Nucleus accumbens (tissue), 56 donors: ENCODE results near the gene MYRIP.

ENCODE experiments used
- DNase-seq, 56 donors: peaks; one replicate each; lab custom pipeline; 2025; lab: John Stamatoyannopoulos, UW

Gene MYRIP

DNA sequence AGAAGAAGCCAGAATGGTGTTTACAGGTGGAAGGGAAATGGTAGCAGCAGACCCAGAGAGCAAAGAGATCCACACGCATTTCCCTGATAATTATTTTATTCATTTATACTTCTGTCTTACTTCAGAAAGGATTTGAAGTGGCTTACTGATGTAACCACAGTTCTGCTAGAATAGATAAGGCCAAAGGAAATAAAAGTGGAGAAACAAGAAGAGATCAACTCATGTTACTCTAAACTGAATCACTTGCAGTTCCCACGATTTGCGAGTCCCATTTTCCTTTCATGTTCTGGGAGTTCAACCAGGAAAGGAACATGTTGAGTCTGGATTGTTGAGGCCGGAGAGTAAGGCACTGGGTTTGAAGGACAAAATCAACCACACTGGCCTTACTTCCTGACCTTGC, 151.8 kb downstream of the MYRIP start:
- DNase-seq = no peak

DNA sequence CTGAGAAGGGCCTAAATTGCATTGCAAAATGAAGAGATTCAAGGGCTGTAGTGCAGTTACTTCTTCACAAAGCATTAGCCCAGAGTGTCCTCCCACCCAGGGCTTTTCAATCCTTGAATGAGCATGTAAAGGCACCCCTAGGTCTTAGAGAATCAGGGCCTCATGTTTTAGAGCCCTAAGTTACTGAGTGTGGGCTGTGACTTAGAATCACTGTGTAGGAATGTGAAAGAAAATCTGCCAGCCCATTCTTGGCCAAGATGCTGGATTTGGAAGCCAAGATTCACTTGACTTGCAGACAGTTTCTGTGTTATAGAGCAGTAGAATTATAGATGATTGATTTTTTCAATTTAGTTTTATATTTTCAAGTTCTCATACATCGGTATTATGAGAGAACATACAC, 153.2 kb downstream of the MYRIP start:
- DNase-seq = peak in 1 of 56 donors; percentile 1

DNA sequence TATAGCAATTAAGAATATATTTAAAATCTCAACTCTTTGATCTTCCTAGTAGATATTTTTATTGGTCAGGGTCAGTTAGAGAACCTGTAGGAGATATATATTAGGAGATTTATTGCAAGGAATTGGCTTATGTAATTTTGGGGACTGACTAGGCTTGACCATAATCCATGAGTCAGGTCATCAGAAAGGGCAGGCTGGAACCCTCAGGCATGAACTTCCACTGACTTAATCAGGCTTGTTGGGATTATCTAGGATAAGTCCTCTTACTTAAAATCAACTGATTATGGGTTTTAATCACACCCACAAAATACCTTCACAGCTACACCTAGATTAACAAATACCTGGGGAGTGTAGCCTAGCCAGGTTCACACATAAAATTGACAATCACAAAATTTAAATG, 156.1 kb downstream of the MYRIP start:
- DNase-seq = no peak

DNA sequence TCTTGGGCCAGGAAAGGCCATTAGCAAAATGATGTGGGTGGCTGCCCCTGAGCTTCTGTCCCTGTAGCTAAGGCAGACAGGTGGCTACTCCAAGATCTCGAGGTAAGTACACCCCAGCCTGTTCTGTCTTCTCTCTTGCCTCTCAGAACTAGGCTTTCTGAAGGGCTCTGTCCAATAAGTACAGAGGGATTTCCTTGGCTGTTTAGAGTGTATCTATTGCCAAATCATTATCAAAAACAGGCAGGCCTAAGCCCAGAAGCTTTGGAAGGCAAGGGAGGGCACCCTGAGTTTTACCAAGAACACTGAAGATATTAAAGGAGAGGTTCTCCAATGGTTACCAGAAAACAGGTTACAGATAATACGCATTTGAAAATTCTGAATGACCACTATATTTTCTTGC, 156.6 kb downstream of the MYRIP start:
- DNase-seq = no peak

DNA sequence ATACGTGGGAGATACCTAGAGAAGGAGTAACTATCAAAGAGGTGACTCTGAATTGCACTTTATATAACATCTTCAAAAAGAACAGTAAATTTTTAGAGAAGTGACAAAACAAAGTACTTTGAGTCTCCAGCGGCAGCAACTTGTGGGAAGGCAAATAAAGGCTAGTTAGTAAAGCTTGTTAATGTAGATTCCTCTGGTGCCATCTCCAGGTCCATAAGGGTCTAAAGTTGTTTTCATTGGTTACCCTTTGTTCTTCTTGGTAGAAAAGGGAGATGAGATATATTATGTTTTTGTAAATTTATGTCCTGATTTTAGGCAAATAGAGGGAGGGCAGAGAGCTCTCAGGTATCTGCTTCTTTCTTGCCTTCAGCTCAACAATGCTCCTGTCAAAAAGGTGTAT, 161.6 kb downstream of the MYRIP start:
- DNase-seq = no peak

DNA sequence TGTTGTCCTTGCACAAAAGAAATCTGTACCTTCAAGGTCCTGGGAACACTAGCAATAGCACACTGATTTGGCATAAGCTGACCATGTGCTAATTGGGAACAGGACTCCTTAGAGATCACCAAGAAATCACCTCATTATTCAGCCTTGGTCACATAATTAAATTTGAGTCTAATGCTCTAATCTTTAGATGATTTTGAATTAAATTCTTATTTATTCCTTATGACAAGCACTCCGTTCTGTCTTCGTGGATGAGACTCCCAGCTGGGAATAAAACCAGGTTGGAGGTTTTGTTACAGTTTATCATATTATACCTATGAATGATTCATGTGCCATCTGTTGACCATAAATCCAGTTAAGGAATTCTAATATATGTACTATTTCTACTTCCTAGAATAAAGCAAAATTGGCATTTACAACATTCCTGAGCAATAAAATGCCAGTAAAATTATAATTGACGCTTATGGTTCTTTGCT, 162.2 kb downstream of the MYRIP start:
- DNase-seq = no peak

DNA sequence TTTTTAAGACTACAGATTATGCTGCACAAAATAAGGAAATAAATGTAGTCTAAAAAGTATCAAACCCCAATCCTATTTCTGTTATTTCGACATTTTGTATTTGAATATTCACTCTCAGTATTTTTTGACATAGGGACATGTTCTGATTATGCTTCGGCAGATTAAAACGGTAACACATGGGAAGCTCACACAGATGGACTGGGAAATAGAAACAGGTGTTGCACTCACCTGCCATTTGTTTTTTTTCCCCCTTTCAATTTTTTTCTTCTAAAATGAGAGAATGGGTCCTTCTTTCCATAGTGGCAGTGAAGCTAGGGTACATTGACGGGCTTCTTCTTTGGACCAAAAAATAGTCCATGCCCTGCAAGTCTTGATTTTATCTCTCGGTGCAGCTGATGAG, 163.1 kb downstream of the MYRIP start:
- DNase-seq = no peak

DNA sequence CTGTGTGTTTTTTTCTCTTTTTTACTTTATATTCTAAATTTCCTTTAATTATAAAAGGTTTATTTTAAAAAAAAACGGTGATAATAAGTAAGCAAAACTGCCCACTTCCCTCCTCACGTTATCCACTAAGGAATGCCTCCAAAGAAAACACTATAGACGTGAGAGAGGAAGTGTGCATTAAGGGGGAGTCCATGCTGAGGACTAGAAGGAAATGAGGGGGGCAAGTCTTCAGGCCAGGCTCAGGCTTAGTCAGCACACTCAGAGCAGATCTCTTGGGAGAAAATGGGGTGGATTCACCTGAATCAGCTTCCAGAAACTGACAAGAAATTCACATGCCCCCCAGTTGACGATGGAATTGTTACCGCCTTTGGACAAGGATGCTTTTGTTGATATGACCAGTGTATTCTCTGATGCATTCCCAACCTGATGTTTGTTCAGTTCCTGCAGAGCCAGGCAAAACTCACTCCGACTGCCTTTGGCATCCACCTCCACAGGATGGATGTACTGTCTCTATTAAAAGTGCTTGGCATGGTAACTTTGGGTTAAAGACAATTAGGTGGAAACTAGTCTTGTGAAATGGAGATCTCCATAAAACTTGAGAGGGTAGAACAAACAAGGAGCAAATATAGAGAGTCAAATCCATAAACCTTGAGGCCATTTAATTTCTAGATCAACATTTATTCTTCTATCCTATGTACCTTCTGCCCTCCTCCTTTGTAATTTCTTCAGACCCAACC, 167.8 kb downstream of the MYRIP start:
- DNase-seq = no peak

DNA sequence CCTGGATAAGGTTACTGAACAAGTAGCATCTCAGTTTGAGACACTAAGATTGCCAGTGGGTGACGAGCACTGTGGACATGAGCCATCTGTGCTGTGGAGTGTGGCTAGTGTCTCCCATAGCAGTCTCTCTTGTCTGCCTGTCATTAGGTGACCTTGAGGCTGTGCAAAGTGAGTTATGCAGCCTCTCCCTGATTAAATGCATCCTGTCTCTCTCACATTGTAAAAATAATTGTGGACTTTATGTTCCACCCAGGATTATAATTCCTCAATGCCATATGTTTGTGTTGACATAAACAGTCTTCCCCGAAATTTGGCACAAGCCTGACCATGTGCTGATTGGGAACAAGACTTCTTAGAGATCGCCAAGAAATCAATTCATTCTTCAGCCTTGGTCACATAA, 168.9 kb downstream of the MYRIP start:
- no peak for DNase-seq

DNA sequence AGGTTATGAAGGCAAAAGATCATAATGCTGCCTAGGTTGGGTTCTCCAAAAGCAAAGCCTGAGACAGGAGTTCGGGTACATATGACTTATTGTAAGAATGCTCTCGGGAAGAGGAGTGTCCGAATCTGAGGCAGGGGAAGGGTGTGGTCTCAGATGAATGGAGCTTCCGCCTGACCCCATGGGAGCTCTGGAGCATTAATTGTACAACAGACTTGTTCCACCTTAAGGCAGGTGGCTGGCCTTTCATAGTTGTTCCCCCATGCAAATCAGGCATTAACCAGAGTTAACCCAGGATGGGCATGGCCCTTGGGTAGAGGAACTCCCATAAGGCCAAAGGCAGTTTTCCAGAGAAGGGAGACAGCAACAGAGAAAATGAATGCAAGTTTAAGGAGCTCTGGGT, 170.6 kb downstream of the MYRIP start:
- DNase-seq = no peak

DNA sequence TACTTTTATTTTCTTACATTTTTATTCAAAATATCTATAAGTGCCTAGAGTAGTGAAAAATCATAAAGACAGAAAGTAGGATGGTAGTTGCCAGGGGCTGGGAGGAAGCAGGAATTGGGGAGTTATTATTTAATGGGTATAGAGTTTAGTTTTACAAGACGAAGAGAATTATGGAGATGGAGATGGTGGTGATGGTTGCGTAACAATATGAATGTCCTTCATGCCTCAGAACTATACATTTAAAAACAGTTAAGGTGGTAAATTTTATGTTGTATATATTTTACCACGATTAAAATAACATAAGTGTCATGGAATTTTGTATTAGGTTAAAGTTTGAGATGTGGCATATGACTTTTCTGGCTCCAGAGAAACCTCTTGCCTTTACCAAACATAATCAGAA, 171.4 kb downstream of the MYRIP start:
- no peak for DNase-seq

DNA sequence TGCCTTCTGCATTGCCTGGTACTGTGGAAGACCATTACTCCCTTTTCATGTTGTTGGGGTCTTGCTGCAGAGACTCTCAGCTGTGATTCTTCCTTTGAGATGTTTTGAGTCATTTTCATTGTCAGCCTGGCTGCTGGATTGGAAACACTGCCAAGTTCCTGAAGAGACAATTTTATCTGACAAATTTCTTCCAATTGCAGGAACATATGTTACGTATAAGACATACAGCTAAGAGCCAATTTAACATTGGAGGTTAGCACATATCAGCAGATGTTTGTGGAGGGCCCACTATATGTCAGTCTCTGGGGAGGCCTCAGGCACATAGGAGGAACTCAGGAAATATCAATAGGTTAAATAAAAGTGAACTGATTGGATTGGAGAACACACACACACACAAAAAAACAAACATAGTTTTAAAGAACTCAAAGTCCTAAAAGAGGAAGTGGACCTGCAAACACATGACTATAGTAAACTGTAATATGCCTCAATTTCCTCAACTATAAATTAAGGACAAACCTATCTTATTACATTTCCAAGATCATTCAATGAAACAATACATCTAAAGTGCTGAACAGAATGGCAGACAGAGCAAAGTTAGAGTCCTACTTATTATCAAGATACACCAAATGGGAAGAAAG, 172.3 kb downstream of the MYRIP start:
- DNase-seq = no peak

DNA sequence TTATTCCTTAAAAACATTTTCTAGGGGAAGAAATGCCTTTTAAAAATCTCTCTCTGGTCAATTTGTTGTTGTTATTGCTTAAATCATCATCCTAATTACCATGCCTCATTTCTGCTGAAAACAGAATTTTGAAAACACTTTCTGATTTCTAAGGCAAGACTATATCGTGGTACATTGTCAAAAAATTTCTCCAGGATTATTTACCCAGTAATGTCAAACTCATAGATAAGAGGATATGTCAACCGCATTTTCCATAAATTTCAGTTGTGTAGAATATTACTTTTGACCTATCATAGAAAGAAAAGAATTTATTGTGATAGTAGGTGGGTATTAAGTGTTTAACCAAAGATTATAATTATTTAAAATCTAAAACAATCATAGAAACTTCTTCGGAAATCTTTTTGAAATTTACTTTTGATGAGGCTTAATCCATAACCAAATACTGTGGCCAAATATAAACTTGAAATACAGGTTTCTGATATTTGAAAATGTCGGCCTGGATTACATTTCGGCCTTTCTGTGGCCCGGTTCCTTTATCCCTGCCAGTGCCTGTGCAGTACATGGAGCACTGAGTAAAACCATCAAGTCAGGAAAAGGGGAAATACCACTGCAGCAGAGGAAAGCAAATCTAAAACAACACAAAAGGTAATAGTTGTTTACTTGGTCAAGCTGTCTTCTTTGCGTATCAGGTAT, 173.4 kb downstream of the MYRIP start:
- no peak for DNase-seq

DNA sequence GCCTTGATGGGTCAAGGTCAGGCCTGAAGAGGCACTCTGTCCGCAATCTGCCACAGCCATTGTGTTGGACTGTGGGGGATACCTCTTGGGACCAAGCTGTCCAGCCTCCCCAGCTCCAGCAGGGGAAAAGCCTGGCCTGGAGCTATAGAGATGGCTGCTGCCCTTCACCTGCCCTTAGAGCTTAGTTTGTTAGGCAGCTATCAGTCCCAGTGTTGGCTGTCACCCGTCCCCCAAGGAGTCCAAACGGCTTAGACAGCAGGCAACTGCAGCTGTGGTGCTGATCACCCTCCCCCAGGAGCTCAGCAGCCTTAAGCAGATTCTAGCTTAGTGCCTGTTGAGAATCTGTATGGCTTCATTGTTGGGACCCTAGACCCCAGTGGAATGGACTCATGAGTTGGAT, 180.3 kb downstream of the MYRIP start:
- DNase-seq = no peak

DNA sequence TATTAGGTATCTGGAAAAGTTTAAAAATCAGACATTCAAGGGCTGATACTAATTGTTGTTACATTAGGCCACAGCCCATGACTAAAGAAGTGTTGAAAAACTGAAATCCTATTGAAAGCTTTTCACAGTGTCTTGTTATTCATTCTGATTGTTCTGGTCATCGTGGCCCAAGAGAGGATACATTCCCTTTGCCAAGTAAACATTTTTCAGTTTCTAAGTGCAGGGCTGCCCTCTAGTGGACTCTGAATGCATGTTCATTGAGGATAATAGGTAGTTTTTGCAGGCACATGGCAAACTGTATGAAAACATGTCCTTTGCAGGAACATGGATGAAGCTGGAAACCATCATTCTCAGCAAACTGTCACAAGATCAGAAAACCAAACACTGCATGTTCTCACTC, 181.1 kb downstream of the MYRIP start:
- DNase-seq = peak in 1 of 56 donors; percentile 6

DNA sequence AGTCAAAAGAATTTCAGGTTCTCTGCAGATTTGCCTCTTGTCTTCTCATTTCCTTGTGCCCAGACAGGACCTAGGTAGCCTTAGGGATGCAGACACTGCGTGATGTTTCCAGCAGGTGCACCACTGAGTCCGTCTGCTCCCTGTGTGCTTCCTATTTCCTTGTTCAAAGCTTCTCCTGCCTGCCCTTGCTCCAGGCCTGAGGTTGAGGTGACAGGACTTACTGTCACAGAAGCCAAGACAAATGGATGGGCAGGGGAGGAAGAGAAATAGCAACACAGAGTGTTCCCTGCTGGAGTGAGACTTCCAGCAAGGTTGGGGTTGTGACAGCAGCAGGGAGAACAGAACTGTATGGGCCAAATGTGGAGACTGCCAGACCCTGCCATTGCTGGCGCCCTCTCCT, 199.4 kb downstream of the MYRIP start:
- DNase-seq = no peak

DNA sequence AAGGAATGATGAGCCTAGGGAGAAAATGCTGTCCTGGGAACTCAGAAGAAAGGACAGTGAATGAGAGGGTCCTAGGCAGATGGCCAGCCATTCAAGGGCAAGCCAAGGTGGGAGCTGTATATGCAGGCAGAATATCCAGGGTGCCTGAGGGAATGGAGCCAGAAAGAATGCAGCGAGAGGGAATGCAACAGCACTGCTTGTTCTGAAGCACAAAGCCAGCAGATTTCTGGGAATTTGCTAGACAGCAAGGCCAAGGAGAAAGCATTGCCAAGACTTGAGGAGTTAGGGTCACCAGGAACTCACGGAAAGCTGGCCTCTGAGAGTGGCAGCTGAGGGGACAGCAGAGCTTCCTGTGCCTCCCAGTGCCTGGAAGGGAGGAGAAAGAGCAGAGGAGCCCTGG, 200.6 kb downstream of the MYRIP start:
- peak in 9 of 56 donors; percentile 1 to 18 (median 5) for DNase-seq

DNA sequence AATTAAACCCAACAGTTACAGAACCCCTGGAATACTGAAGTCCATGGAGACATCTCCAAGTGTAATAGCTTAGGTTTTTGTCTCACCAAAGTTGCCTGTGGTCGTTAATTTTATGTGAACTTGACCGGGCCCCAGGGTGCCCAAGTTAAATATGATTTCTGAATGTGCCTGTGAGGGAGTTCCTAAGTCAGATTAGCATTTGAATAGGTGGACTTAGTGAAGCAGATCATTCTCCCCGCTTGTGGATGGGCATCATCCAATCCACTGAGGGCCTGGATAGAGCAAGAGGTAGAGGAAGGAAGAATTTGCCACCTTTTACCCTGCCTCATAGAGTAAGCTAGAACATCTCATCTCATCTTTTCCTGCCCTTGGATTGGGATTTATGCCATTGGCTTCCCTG, 203.0 kb downstream of the MYRIP start:
- no peak for DNase-seq

DNA sequence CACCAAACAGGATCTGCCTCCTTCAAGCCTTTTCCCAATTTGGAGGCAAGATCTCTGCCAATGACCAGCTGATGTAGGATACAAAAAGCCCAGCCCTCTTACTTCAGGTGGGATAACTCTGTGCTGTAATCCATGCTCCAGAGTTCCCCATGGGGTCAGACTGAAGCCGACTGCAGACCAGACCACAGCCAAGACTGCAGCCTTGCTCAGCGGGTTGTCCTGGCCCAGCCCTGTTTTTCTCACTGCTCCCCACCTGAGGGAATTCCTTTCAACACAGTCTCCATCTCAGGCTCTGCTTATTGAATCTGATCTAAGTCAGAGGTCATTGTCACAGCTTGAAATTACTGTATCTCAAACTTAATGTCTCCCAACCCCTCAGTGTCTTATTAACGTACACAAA, 207.0 kb downstream of the MYRIP start:
- DNase-seq = no peak

DNA sequence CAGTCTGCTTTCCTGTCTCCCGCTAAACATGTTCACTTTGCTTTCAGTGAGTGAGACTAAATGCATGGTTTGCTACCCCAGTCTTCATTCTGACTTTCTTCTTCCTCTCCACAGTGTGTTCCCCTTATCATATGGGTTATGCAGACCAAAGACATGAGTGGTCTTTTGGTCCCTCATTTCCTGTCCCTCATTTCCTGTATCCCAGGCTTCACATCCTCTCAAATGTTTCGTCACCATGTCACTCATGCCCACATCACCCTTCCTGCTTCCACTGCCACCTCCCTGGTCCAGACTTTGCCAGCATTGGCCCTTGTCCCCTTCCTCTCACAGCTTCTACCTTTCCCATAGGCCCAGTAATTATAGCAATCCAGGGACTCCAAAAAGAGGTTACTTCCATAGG, 209.0 kb downstream of the MYRIP start:
- no peak for DNase-seq

DNA sequence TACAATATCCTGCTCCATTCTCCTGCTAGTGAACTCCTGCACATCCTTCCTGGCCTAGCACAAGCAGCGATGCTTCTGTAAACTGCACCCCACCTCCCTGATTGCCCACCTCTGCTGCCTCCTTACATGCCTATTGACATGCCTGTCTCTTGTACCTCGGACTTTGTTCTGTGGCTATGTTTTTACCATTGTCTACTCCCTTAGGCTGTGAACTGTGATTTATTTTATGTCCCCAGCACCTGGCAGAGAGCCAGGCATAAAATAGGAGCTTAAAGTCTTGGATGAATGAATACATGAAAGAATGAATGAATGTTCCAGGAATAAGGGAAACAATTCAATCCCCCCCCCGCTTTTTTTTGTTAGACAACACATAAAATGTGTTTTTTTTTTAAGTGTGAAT, 210.0 kb downstream of the MYRIP start:
- no peak for DNase-seq

DNA sequence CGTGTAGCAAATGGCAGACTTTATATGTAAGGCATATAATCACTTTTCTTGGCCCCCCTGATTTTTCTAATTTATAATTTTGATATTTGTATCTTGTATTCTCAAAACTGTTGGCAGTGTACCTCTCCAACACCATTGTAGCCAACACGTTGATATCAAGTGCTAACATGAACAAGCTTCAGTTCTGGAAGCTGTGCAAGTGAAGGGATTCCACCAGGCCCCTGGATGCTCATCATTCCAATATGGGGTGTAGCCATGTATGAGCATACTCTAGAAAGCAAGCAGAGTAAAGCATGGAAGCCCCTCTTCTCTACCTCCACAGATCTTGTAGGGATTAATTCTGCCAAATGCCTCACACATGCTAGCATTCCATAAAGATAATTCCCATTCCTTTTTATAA, 211.3 kb downstream of the MYRIP start:
- DNase-seq = no peak
